ENCODE measurements around the gene OBSCN.

The OBSCN gene

GRCh38 chr1:228194436-228194835 lies 13.4 kb upstream of the OBSCN start:
- in situ Hi-C loops (cut with MboI; ENCODE audit: low sequenced_read_pairs, unreplicated experiment), result no loop called here
- DNase-seq (ENCODE audit: low spot score), result no peak
- TF ChIP-seq CTCF (IDR thresholded peaks at IDR 0.05; ENCODE audit: borderline replicate concordance, control extremely low read depth, extremely low read depth, insufficient read depth, missing control alignments), result no peak

GRCh38 chr1:228194921-228195812 lies 12.7 kb upstream of the OBSCN start:
- in situ Hi-C loops (cut with MboI; ENCODE audit: low sequenced_read_pairs, unreplicated experiment), result no loop called here
- TF ChIP-seq CTCF (IDR thresholded peaks at IDR 0.05; ENCODE audit: borderline replicate concordance, control extremely low read depth, extremely low read depth, insufficient read depth, missing control alignments), result no peak
- DNase-seq (ENCODE audit: low spot score), result no peak

- no peak for DNase-seq (ENCODE audit: low spot score)
- in situ Hi-C loops (cut with MboI; ENCODE audit: low sequenced_read_pairs, unreplicated experiment), result no loop called here
- TF ChIP-seq CTCF (IDR thresholded peaks at IDR 0.05; ENCODE audit: borderline replicate concordance, control extremely low read depth, extremely low read depth, insufficient read depth, missing control alignments), result no peak
Measured at GRCh38 chr1:228197555-228198147, 10.2 kb upstream of the OBSCN start.

GRCh38 chr1:228198977-228199590 lies 8.8 kb upstream of the OBSCN start:
- DNase-seq (ENCODE audit: low spot score), result no peak
- TF ChIP-seq CTCF (IDR thresholded peaks at IDR 0.05; ENCODE audit: borderline replicate concordance, control extremely low read depth, extremely low read depth, insufficient read depth, missing control alignments), result no peak
- in situ Hi-C loops (cut with MboI; ENCODE audit: low sequenced_read_pairs, unreplicated experiment), result no loop called here

GRCh38 chr1:228204958-228205357 lies 2.9 kb upstream of the OBSCN start:
- TF ChIP-seq CTCF (IDR thresholded peaks at IDR 0.05; ENCODE audit: borderline replicate concordance, control extremely low read depth, extremely low read depth, insufficient read depth, missing control alignments), result no peak
- no peak for DNase-seq (ENCODE audit: low spot score)
- in situ Hi-C loops (cut with MboI; ENCODE audit: low sequenced_read_pairs, unreplicated experiment), result no loop called here

GRCh38 chr1:228205526-228206436 lies 2.1 kb upstream of the OBSCN start:
- no peak for TF ChIP-seq CTCF (IDR thresholded peaks at IDR 0.05; ENCODE audit: borderline replicate concordance, control extremely low read depth, extremely low read depth, insufficient read depth, missing control alignments)
- DNase-seq (ENCODE audit: low spot score), result no peak
- in situ Hi-C loops (cut with MboI; ENCODE audit: low sequenced_read_pairs, unreplicated experiment), result no loop called here
